CD4-positive, alpha-beta memory T cell (primary cell): ENCODE results near the gene L2HGDH. TPM values are rescaled to one million over a fixed set of nuclear protein-coding genes. Genes with fewer than 3 reads are reported as not detected.

Source experiments
- CTCF ChIA-PET: fragments of 350-600 bp; sonication (Branson Sonifier 250); formaldehyde crosslinking; loops from one replicate; lab custom pipeline; 2021; ENCODE audit warnings: inconsistent platforms; ENCODE audit not compliant: partially characterized antibody; lab: Charles Lee
- POLR2A ChIA-PET: fragments of 350-600 bp; sonication (Branson Sonifier 250); formaldehyde crosslinking; loops from one replicate; lab custom pipeline; 2021; ENCODE audit not compliant: partially characterized antibody; lab: Charles Lee
- DNase-seq, 5 donors: peaks; one replicate each; pipeline versions ENCODE4 v3.0.0 to v3.0.0-alpha.2; 2020 to 2022; ENCODE audit warnings: mixed read lengths in 1 of 5
- H3K27ac ChIP-seq: one replicate; pipeline ENCODE4 v1.7.0; 2013; ENCODE audit warnings: low read depth, low read length
- H3K27me3 ChIP-seq: 2 replicates; pipeline ENCODE4 v1.7.0; 2013; ENCODE audit warnings: mild to moderate bottlenecking, low read length, moderate library complexity; ENCODE audit not compliant: insufficient read depth
- H3K36me3 ChIP-seq: 2 replicates; pipeline ENCODE4 v1.7.0; 2013; ENCODE audit warnings: mild to moderate bottlenecking, low read length, moderate library complexity; ENCODE audit not compliant: insufficient read depth
- H3K4me1 ChIP-seq: 2 replicates; pipeline ENCODE4 v1.7.0; 2013; ENCODE audit warnings: mild to moderate bottlenecking, low read length, moderate library complexity; ENCODE audit not compliant: insufficient read depth
- H3K4me3 ChIP-seq, 2 donors: one replicate each; pipeline ENCODE4 v1.7.0; 2013; ENCODE audit warnings: low read length in 2 of 2, mild to moderate bottlenecking in 1 of 2
- H3K9me3 ChIP-seq, 2 donors: one replicate each; pipeline ENCODE4 v1.7.0; 2013; ENCODE audit warnings: low read length in 2 of 2, control low read depth in 1 of 2; ENCODE audit not compliant: control insufficient read depth in 1 of 2
- H3K27ac Mint-ChIP-seq, 7 donors: one replicate each; pipeline ENCODE4 v1.8.0; 2020 to 2021; ENCODE audit warnings: mixed read lengths in 7 of 7, mild to moderate bottlenecking in 6 of 7, inconsistent platforms in 3 of 7, moderate library complexity in 3 of 7
- H3K27me3 Mint-ChIP-seq, 2 donors: one replicate each; pipeline ENCODE4 v1.8.0; 2020 to 2021; ENCODE audit warnings: mixed read lengths in 2 of 2
- H3K36me3 Mint-ChIP-seq, 2 donors: one replicate each; pipeline ENCODE4 v1.8.0; 2020 to 2021; ENCODE audit warnings: mixed read lengths in 2 of 2, inconsistent platforms in 1 of 2, mild to moderate bottlenecking in 1 of 2
- H3K4me1 Mint-ChIP-seq, 4 donors: one replicate each; pipeline ENCODE4 v1.8.0; 2020 to 2021; ENCODE audit warnings: mixed read lengths in 4 of 4, mild to moderate bottlenecking in 1 of 4
- H3K4me3 Mint-ChIP-seq, 8 donors: one replicate each; pipeline ENCODE4 v1.8.0; 2020 to 2021; ENCODE audit warnings: mixed read lengths in 8 of 8, mild to moderate bottlenecking in 7 of 8, moderate library complexity in 6 of 8, inconsistent platforms in 3 of 8
- H3K9me3 Mint-ChIP-seq, 8 donors: one replicate each; pipeline ENCODE4 v1.8.0; 2020 to 2021; ENCODE audit warnings: mixed read lengths in 8 of 8, mild to moderate bottlenecking in 5 of 8, inconsistent platforms in 3 of 8, moderate library complexity in 1 of 8
- intact Hi-C: fragments of 100-400 bp; cut with micrococcal nuclease; formaldehyde crosslinking; loops from one replicate; pipeline ENCODE4 v1.15.1; 2023
- polyA plus RNA-seq, 2 donors: library from polyadenylated mRNA; unstranded; fragments of 300-500 nt; fragmentation: Illumina TruSeq; gene quantifications; one replicate each; pipeline ENCODE4 v1.2.3, GENCODE V29; 2021
- total RNA-seq, 2 experiments: library from RNA; stranded (reverse); gene quantifications; one replicate each; pipeline ENCODE4 v1.2.3, GENCODE V29; 2021

L2HGDH gene
- total and polyA plus RNA-seq, 4 experiments from 2014 or later, result 3.0 to 6.1 (median 5.2) TPM

GRCh38 chr14:50272498-50272897, 39.5 kb downstream of the L2HGDH start:
- Histone ChIP-seq H3K4me3 (no peak overlapping the region), H3K9me3 (no peaks in the 10 kb centered on the region), H3K36me3 (no peaks in the 10 kb centered on the region), H3K27ac (no peak overlapping the region), H3K4me1 (no peaks in the 10 kb centered on the region), H3K27me3 (no peaks in the 10 kb centered on the region)
- Mint-ChIP-seq H3K27me3 (no peaks in the 10 kb centered on the region), H3K4me3 (no peak overlapping the region), H3K36me3 (peaks cover 4 to 15% of the 10 kb centered on the region in 2 donors), H3K27ac (no peak overlapping the region), H3K4me1 (no peaks in the 10 kb centered on the region), H3K9me3 (no peaks in the 10 kb centered on the region)
- POLR2A ChIA-PET, result no interaction called here
- intact Hi-C loops, result no loop called here
- no peak for DNase-seq
- CTCF ChIA-PET, result no interaction called here

DNA sequence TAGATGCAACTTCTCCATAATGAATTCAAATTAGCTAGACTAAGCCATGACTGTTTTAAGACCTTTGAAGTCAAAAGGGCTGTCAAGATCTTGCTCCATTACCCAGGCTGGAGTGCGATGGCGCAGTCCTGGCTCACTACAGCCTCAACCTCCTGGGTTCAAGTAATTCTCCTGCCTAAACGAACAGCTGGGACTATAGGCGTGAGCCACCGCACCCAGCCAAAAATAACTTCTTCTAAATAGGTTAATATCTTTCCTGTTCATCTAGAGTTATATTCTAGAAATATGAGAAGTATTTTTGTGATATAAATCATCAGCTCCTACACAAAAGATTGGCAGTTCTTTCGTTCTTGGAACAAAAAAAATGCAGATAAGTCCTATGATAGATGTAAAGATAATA, 41.1 kb downstream of the L2HGDH start:
- Mint-ChIP-seq H3K9me3 (no peaks in the 10 kb centered on the region), H3K4me3 (no peak overlapping the region), H3K36me3 (peaks cover 3 to 6% of the 10 kb centered on the region in 2 donors), H3K4me1 (no peaks in the 10 kb centered on the region), H3K27ac (peak overlapping the region in 1 of 7 donors; percentile 17), H3K27me3 (no peaks in the 10 kb centered on the region)
- no peak for DNase-seq
- Histone ChIP-seq H3K4me1 (no peaks in the 10 kb centered on the region), H3K27ac (no peak overlapping the region), H3K9me3 (no peaks in the 10 kb centered on the region), H3K4me3 (no peak overlapping the region), H3K27me3 (no peaks in the 10 kb centered on the region), H3K36me3 (no peaks in the 10 kb centered on the region)
- POLR2A ChIA-PET, result no interaction called here
- CTCF ChIA-PET, result interaction anchor here (0.6 kb wide), 1 partner anchor 96 kb away, joined by 3 read pairs; no protein-coding TSS in a partner anchor
- intact Hi-C loops, result no loop called here

- Mint-ChIP-seq H3K36me3 (peaks cover 4% of the 10 kb centered on the region in 2 donors), H3K4me3 (no peak overlapping the region), H3K9me3 (no peaks in the 10 kb centered on the region), H3K27me3 (no peaks in the 10 kb centered on the region), H3K27ac (no peak overlapping the region), H3K4me1 (peaks cover 0 to 2% (median under 1%) of the 10 kb centered on the region in 4 donors)
- no peaks in the 10 kb centered on the region for H3K4me1 ChIP-seq
- intact Hi-C loops, result loop anchor here (10.0 kb wide), 1 partner anchor 800 kb away; no protein-coding TSS in a partner anchor
- H3K4me3 ChIP-seq, result no peak overlapping the region
- H3K9me3 ChIP-seq, result no peaks in the 10 kb centered on the region
- POLR2A ChIA-PET, result no interaction called here
- no peak for DNase-seq
- CTCF ChIA-PET, result no interaction called here
- no peaks in the 10 kb centered on the region for H3K27me3 ChIP-seq
- no peak overlapping the region for H3K27ac ChIP-seq
- H3K36me3 ChIP-seq, result no peaks in the 10 kb centered on the region
Measured at GRCh38 chr14:50265029-50265428, 47.0 kb downstream of the L2HGDH start.

- peaks cover 3 to 4% of the 10 kb centered on the region in 2 donors for H3K36me3 Mint-ChIP-seq
- H3K4me3 ChIP-seq, result no peak overlapping the region
- CTCF ChIA-PET, result no interaction called here
- H3K27ac ChIP-seq, result no peak overlapping the region
- peaks cover 0 to 2% (median under 1%) of the 10 kb centered on the region in 4 donors for H3K4me1 Mint-ChIP-seq
- no peaks in the 10 kb centered on the region for H3K36me3 ChIP-seq
- no peak overlapping the region for H3K27ac Mint-ChIP-seq
- POLR2A ChIA-PET, result no interaction called here
- no peaks in the 10 kb centered on the region for H3K9me3 ChIP-seq
- no peaks in the 10 kb centered on the region for H3K27me3 ChIP-seq
- no peaks in the 10 kb centered on the region for H3K9me3 Mint-ChIP-seq
- no peak overlapping the region for H3K4me3 Mint-ChIP-seq
- H3K27me3 Mint-ChIP-seq, result no peaks in the 10 kb centered on the region
- no peak for DNase-seq
- no peaks in the 10 kb centered on the region for H3K4me1 ChIP-seq
- intact Hi-C loops, result loop anchor here (10.0 kb wide), 1 partner anchor 799 kb away; no protein-coding TSS in a partner anchor
Measured at GRCh38 chr14:50263321-50263720, 48.7 kb downstream of the L2HGDH start.

GRCh38 chr14:50262865-50263264, 49.2 kb downstream of the L2HGDH start:
- H3K36me3 ChIP-seq, result no peaks in the 10 kb centered on the region
- no peaks in the 10 kb centered on the region for H3K9me3 ChIP-seq
- H3K27me3 ChIP-seq, result no peaks in the 10 kb centered on the region
- ChIA-PET POLR2A (no interaction called here), CTCF (no interaction called here)
- H3K4me1 ChIP-seq, result no peaks in the 10 kb centered on the region
- no peak overlapping the region for H3K27ac ChIP-seq
- no peaks in the 10 kb centered on the region for H3K9me3 Mint-ChIP-seq
- H3K27ac Mint-ChIP-seq, result no peak overlapping the region
- peaks cover 0 to 2% (median under 1%) of the 10 kb centered on the region in 4 donors for H3K4me1 Mint-ChIP-seq
- no peak for DNase-seq
- intact Hi-C loops, result loop anchor here (10.0 kb wide), 1 partner anchor 798 kb away; no protein-coding TSS in a partner anchor
- H3K4me3 Mint-ChIP-seq, result no peak overlapping the region
- peaks cover 2 to 4% of the 10 kb centered on the region in 2 donors for H3K36me3 Mint-ChIP-seq
- H3K4me3 ChIP-seq, result no peak overlapping the region
- H3K27me3 Mint-ChIP-seq, result no peaks in the 10 kb centered on the region

DNA sequence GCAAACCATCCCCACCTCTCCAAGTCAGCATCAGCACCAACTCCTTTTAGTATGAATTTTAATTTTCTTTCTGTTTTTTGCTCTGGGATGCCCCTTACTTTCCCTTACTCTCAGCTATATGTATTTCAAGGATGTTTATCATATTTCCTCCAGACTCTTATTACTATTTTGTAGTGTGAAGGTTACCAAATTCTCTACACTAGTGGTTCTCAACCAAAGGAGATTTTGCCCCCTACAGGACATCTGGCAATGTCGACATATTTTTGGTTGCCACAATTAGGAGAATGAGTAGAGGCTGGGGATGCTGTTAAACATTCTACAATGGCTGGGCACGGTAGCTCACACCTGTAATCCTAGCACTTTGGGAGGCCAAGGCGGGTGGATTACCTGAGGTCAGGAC, 51.5 kb downstream of the L2HGDH start:
- Mint-ChIP-seq H3K4me3 (no peak overlapping the region), H3K36me3 (peaks cover 2 to 4% of the 10 kb centered on the region in 2 donors), H3K27me3 (no peaks in the 10 kb centered on the region), H3K4me1 (peaks cover 0 to 4% (median 2%) of the 10 kb centered on the region in 4 donors), H3K9me3 (no peaks in the 10 kb centered on the region), H3K27ac (peak overlapping the region in 1 of 7 donors; percentile 19)
- Histone ChIP-seq H3K27ac (no peak overlapping the region), H3K27me3 (no peaks in the 10 kb centered on the region), H3K4me3 (no peak overlapping the region), H3K36me3 (no peaks in the 10 kb centered on the region), H3K4me1 (no peaks in the 10 kb centered on the region), H3K9me3 (no peaks in the 10 kb centered on the region)
- peak in 4 of 5 donors; percentile 22 to 34 (median 30) for DNase-seq
- ChIA-PET POLR2A (no interaction called here), CTCF (interaction anchor here (0.6 to 1.7 kb wide), 7 partner anchors 12 to 453 kb away, joined by 3 read pairs; no protein-coding TSS in a partner anchor)
- intact Hi-C loops, result loop anchor here (10.0 kb wide), 1 partner anchor 796 kb away; no protein-coding TSS in a partner anchor

GRCh38 chr14:50260072-50260471, 52.0 kb downstream of the L2HGDH start:
- no peaks in the 10 kb centered on the region for H3K4me1 ChIP-seq
- H3K36me3 Mint-ChIP-seq, result peaks cover 2 to 4% of the 10 kb centered on the region in 2 donors
- H3K27ac Mint-ChIP-seq, result peak overlapping the region in 1 of 7 donors; percentile 12
- H3K9me3 Mint-ChIP-seq, result no peaks in the 10 kb centered on the region
- CTCF ChIA-PET, result interaction anchor here (0.6 to 1.7 kb wide), 6 partner anchors 22 to 453 kb away, joined by 3 read pairs; no protein-coding TSS in a partner anchor
- H3K27ac ChIP-seq, result no peak overlapping the region
- no peak overlapping the region for H3K4me3 ChIP-seq
- intact Hi-C loops, result loop anchor here (10.0 kb wide), 1 partner anchor 795 kb away; no protein-coding TSS in a partner anchor
- no peak for DNase-seq
- H3K27me3 Mint-ChIP-seq, result no peaks in the 10 kb centered on the region
- no peak overlapping the region for H3K4me3 Mint-ChIP-seq
- H3K27me3 ChIP-seq, result no peaks in the 10 kb centered on the region
- no peaks in the 10 kb centered on the region for H3K9me3 ChIP-seq
- H3K4me1 Mint-ChIP-seq, result peaks cover 0 to 4% (median 2%) of the 10 kb centered on the region in 4 donors
- POLR2A ChIA-PET, result no interaction called here
- no peaks in the 10 kb centered on the region for H3K36me3 ChIP-seq
